GM18498 (cell line): ENCODE data around the gene MOGAT2.
"Not testable (repeated sequence)": the region's sequence is repeated elsewhere in the genome, so short reads cannot be mapped to it uniquely, and the experiment has no call there.

Experiments
- ATAC-seq: cut with Tn5 transposase; IDR thresholded peaks from one replicate; pipeline ENCODE4 v1.9.1; 2021; ENCODE audit warnings: mild to moderate bottlenecking, moderate library complexity; ENCODE audit not compliant: unreplicated experiment

The MOGAT2 gene

DNA sequence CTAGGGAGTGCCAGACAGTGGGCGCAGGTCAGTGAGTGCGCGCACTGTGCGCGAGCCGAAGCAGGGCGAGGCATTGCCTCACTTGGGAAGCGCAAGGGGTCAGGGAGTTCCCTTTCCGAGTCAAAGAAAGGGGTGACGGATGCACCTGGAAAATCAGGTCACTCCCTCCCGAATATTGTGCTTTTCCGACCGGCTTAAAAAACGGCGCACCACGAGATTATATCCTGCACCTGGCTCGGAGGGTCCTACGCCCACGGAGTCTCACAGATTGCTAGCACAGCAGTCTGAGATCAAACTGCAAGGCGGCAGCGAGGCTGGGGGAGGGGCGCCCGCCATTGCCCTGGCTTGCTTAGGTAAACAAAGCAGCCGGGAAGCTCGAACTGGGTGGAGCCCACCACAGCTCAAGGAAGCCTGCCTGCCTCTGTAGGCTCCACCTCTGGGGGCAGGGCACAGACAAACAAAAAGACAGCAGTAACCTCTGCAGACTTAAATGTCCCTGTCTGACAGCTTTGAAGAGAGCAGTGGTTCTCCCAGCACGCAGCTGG lies 31.2 kb downstream of the MOGAT2 start:
- not testable (repeated sequence) for ATAC-seq

DNA sequence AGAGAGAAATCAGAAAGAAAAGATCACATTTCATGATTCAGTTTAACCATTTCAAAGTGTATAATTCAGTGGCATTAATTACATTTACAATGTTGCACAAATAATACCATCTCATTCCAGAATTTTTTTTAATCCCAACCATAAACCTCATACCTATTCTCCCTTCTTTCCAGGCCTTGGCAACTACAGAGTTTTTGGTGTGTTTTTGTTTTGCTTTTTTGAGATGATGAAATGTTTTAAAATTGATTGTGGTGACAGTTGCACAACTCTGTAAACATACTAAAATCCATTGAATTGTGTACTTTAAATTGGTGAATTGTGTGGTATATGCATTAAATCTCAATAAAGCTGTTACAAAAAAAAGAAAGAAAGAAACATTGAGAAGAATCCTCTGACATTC lies 37.3 kb downstream of the MOGAT2 start:
- ATAC-seq = not testable (repeated sequence)

DNA sequence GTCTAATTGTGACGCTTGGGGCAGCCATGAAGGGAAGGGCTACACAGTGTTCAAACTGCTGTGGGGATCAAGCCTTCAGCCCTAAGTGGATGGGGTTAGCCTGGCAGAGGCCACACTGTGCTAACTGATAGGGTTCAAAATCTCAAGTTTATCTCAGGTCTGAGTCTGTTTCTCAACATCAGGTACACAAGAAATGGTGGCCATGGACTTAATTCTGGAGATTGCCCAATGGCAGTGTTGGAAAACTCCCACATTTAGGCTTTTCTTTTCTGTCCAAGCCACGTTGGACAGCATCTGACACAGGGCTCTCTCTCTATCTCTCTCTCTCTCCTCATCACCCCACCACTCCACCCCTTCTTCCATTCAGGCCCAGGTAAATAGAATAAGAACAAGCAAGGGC lies 40.0 kb downstream of the MOGAT2 start:
- no peak for ATAC-seq

- ATAC-seq = no peak
These were observed 42.2 kb downstream of the MOGAT2 start for GRCh38 chr11:75759832-75760231.

GRCh38 chr11:75760243-75760642 lies 42.6 kb downstream of the MOGAT2 start:
- ATAC-seq = no peak

DNA sequence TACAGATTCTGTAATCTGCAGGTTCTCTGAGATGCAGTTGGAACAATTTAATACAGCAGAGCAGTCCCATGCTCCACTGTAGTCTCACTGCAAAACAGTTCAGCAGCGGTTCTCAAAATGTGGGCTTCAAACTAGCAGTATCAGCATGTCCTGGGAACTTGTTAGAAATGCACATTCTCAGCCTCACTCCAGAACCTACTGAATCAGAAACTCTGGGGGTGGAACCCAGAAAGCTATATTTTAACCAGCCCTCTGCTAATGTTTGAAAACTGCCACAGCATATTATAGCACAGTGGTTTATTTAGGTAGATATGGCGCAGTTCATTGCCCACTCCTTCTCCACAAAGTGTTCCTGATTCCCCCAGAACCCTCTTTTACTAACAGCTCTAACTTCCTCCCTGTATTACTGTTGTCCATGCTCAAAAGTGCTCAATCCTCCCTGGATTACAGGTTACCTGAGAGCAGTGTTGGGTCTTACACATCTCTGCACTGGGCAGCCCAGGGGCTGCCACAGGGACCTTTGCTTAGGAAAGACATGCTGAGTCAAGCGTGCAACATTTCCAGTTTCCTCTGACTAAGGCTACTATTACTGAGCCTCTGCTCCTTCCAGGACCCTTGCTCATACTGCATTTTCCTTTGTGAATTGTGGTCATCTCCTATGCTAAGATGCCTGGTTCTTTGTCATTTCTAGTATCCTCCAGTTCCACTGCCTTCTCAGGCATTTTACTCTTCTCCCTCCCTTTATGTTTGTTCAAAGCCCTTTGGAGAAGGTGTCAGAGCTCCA lies 43.3 kb downstream of the MOGAT2 start:
- ATAC-seq = no peak

- no peak for ATAC-seq
These were observed 44.5 kb downstream of the MOGAT2 start for GRCh38 chr11:75762158-75762557.

GRCh38 chr11:75762885-75763284 lies 45.2 kb downstream of the MOGAT2 start:
- ATAC-seq = no peak

GRCh38 chr11:75763846-75764245 lies 46.2 kb downstream of the MOGAT2 start:
- no peak for ATAC-seq

DNA sequence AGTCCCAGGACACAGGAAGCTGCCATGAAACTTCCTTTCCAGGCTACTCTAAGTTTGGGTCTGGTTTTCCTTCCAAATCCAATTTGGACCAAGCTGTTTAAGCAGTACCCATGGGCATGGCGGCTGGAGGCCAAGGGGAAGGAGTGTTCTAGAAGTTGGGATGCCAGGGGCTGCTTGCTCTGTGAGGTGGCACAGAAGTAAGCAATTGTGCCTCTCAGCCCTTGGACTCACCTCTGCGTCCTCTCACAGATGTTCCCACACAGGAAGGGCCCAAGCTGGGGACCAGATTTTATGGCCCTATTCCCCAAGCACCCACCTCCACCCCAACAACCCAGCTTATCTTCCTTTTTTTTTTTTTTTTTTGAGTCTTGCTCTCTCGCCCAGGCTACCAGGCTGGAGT lies 47.5 kb downstream of the MOGAT2 start:
- ATAC-seq = no peak

- no peak for ATAC-seq
These were observed 49.0 kb downstream of the MOGAT2 start for GRCh38 chr11:75766443-75767227.

- no peak for ATAC-seq
These were observed 49.6 kb downstream of the MOGAT2 start for GRCh38 chr11:75767228-75767572.

DNA sequence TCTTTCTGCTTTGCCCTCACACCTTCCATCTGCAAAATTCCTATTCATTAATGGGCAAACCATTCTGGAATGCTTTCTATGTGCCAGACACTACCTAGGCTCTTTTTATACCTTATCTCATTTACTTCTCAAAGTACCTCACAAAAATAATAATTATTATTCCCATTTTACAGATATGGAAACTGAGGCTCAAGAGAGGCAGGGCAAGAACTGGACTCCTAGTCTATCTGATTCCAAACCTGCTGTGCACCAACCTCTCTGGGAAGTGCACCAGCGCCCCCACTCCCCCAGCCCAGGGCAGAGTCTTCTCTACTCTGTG lies 50.1 kb downstream of the MOGAT2 start:
- no peak for ATAC-seq

- ATAC-seq = peak; percentile 76
These were observed 50.7 kb downstream of the MOGAT2 start, which contains the start of gene DGAT2 for GRCh38 chr11:75768112-75768908. DGAT2 (plus strand) TSS chr11:75768778; CDS start chr11:75768992, 214 bp downstream.

DNA sequence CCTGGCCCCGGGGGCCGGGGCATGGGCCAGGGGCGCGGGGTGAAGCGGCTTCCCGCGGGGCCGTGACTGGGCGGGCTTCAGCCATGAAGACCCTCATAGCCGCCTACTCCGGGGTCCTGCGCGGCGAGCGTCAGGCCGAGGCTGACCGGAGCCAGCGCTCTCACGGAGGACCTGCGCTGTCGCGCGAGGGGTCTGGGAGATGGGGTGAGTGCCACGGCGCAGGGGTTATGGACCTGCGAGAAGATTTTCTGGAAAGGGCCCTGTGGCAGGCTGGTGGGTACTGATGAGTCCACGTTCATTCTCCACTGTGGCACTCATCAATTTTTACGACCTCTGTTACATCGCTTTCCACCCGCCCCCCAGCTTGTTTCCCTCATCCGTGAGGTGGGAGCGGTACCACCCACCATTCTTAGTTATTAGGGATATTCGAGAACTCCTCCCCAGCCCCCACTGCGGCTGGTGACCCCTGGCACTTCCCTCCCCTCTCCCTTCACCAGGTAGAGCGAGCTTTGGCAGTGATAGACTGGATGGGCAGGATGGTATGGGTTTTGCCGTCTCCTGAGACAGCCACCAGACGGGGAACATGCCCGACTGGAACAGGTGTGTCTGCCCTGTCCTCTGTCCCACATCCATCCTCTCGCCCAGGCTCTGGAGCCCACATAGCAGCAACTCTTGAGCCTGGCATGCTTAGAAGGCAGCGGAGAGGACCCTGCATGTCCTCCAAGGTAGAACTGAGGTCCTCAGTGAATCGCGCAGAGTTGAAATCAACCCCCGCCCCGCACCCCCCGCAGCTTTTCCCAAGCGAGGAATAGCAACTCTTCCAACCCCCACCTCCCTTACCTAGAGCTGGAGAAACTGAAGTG lies 51.5 kb downstream of the MOGAT2 start:
- ATAC-seq = no peak

- ATAC-seq = no peak
These were observed 52.5 kb downstream of the MOGAT2 start for GRCh38 chr11:75770102-75770501.

- no peak for ATAC-seq
These were observed 54.2 kb downstream of the MOGAT2 start for GRCh38 chr11:75771646-75772410.

GRCh38 chr11:75773595-75774353 lies 56.1 kb downstream of the MOGAT2 start:
- peak; percentile 86 for ATAC-seq

GRCh38 chr11:75775056-75775455 lies 57.4 kb downstream of the MOGAT2 start:
- no peak for ATAC-seq
